GM12872 (cell line): ENCODE measurements around the gene CLDN18.

Experiments used
- CTCF ChIP-seq: IDR thresholded peaks from 3 replicates; pipeline ENCODE4 v1.5.1; 2011; ENCODE audit warnings: low read depth, mild to moderate bottlenecking, low read length, moderate library complexity; ENCODE audit not compliant: insufficient read depth

The CLDN18 gene

GRCh38 chr3:138072796-138073195 is 62.8 kb downstream of the CLDN18 start:
- no peak for TF ChIP-seq CTCF

GRCh38 chr3:138078096-138078495 is 68.1 kb downstream of the CLDN18 start:
- TF ChIP-seq CTCF: no peak

- TF ChIP-seq CTCF: no peak
Observed at GRCh38 chr3:138078901-138079344, 69.0 kb downstream of the CLDN18 start.

GRCh38 chr3:138079901-138080300 is 69.9 kb downstream of the CLDN18 start:
- TF ChIP-seq CTCF: no peak

- TF ChIP-seq CTCF: no peak
Observed at GRCh38 chr3:138081371-138082084, 71.6 kb downstream of the CLDN18 start.

GRCh38 chr3:138082085-138082991 is 72.4 kb downstream of the CLDN18 start:
- no peak for TF ChIP-seq CTCF

GRCh38 chr3:138082992-138083386 is 73.0 kb downstream of the CLDN18 start:
- no peak for TF ChIP-seq CTCF
